Measurements from ENCODE around the gene CCBE1. TPM values are rescaled to one million over a fixed set of nuclear protein-coding genes. Genes with fewer than 3 reads are reported as not detected.

Gene CCBE1
- polyA plus RNA-seq, 1 donor from 2014 or later, result 0.19 TPM

DNA sequence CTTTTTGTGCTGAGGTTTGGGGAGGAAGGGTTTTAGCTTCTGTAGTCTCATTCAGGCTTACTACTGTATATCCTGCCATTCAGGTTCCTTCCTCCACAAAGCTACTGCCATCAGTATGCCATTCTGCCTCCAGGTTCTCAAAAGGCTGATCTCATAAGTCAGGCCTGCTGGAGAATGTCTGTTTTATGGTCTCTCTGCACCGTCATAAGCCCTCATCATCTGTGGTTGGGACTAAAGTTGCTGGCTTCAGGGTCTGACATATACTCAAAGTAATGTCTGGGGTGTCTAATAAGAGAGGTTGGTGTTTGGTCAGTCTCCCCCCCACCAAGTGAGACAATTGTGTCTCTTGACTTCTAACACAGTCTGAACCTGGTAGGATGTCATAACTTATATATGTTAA lies 36.2 kb upstream of the CCBE1 start:
- H2AFZ ChIP-seq (ENCODE audit: low read depth, low read length), result no peak overlapping the region
- H3K4me3 ChIP-seq (ENCODE audit: low read length), result no peak overlapping the region
- no peaks in the 10 kb centered on the region for H4K20me1 ChIP-seq (ENCODE audit: insufficient read depth)
- H3K9me2 ChIP-seq (ENCODE audit: insufficient read depth, low read length), result no peaks in the 10 kb centered on the region
- H3F3A ChIP-seq (ENCODE audit: insufficient read depth, low read length, poor library complexity, severe bottlenecking), result no peaks in the 10 kb centered on the region
- H3K27ac ChIP-seq (ENCODE audit: low read length), result no peak overlapping the region
- H3K9ac ChIP-seq (ENCODE audit: low read length), result no peak overlapping the region
- TF ChIP-seq POLR2AphosphoS5 (IDR thresholded peaks at IDR 0.05) (no peak), SMC3 (conservative IDR thresholded peaks at IDR 0.05; ENCODE audit: poor library complexity) (no peak), RAD21 (conservative IDR thresholded peaks at IDR 0.05) (no peak), TAF1 (IDR thresholded peaks at IDR 0.05; ENCODE audit: low read depth) (no peak), CTCF (IDR thresholded peaks at IDR 0.05; ENCODE audit: poor library complexity, severe bottlenecking) (no peak), EZH2 (IDR thresholded peaks at IDR 0.05; ENCODE audit: borderline replicate concordance, insufficient read depth, low read length, poor library complexity, severe bottlenecking) (no peak), EP300 (conservative IDR thresholded peaks at IDR 0.05; ENCODE audit: poor library complexity, severe bottlenecking) (no peak), MXI1 (conservative IDR thresholded peaks at IDR 0.05; ENCODE audit: poor library complexity, severe bottlenecking) (no peak)
- TF ChIP-seq, protein P1, sequence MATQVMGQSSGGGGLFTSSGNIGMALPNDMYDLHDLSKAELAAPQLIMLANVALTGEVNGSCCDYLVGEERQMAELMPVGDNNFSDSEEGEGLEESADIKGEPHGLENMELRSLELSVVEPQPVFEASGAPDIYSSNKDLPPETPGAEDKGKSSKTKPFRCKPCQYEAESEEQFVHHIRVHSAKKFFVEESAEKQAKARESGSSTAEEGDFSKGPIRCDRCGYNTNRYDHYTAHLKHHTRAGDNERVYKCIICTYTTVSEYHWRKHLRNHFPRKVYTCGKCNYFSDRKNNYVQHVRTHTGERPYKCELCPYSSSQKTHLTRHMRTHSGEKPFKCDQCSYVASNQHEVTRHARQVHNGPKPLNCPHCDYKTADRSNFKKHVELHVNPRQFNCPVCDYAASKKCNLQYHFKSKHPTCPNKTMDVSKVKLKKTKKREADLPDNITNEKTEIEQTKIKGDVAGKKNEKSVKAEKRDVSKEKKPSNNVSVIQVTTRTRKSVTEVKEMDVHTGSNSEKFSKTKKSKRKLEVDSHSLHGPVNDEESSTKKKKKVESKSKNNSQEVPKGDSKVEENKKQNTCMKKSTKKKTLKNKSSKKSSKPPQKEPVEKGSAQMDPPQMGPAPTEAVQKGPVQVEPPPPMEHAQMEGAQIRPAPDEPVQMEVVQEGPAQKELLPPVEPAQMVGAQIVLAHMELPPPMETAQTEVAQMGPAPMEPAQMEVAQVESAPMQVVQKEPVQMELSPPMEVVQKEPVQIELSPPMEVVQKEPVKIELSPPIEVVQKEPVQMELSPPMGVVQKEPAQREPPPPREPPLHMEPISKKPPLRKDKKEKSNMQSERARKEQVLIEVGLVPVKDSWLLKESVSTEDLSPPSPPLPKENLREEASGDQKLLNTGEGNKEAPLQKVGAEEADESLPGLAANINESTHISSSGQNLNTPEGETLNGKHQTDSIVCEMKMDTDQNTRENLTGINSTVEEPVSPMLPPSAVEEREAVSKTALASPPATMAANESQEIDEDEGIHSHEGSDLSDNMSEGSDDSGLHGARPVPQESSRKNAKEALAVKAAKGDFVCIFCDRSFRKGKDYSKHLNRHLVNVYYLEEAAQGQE (IDR thresholded peaks at IDR 0.05; ENCODE audit: borderline replicate concordance), result no peak
- no peaks in the 10 kb centered on the region for H3K9me3 ChIP-seq (ENCODE audit: low read length)
- H3K4me2 ChIP-seq (ENCODE audit: low read length), result no peak overlapping the region
- no peaks in the 10 kb centered on the region for H3K79me2 ChIP-seq (replicated peaks; ENCODE audit: insufficient read depth, low read length)
- H3K36me3 ChIP-seq (ENCODE audit: insufficient read depth, low read length), result no peaks in the 10 kb centered on the region
- H3K27me3 ChIP-seq (ENCODE audit: insufficient read depth, low read depth, low read length), result no peaks in the 10 kb centered on the region

- no peak overlapping the region for H3K27ac ChIP-seq (ENCODE audit: low read length)
- H3K9me2 ChIP-seq (ENCODE audit: insufficient read depth, low read length), result no peaks in the 10 kb centered on the region
- no peaks in the 10 kb centered on the region for H3K27me3 ChIP-seq (ENCODE audit: insufficient read depth, low read depth, low read length)
- no peak overlapping the region for H3K4me3 ChIP-seq (ENCODE audit: low read length)
- no peaks in the 10 kb centered on the region for H4K20me1 ChIP-seq (ENCODE audit: insufficient read depth)
- no peak for TF ChIP-seq EZH2 (IDR thresholded peaks at IDR 0.05; ENCODE audit: borderline replicate concordance, insufficient read depth, low read length, poor library complexity, severe bottlenecking)
- no peak for TF ChIP-seq TAF1 (IDR thresholded peaks at IDR 0.05; ENCODE audit: low read depth)
- TF ChIP-seq, protein P1 (IDR thresholded peaks at IDR 0.05; ENCODE audit: borderline replicate concordance), result no peak
- TF ChIP-seq CTCF (IDR thresholded peaks at IDR 0.05; ENCODE audit: poor library complexity, severe bottlenecking), result no peak
- no peak for TF ChIP-seq SMC3 (conservative IDR thresholded peaks at IDR 0.05; ENCODE audit: poor library complexity)
- no peak for TF ChIP-seq POLR2AphosphoS5 (IDR thresholded peaks at IDR 0.05)
- TF ChIP-seq MXI1 (conservative IDR thresholded peaks at IDR 0.05; ENCODE audit: poor library complexity, severe bottlenecking), result no peak
- no peak for TF ChIP-seq RAD21 (conservative IDR thresholded peaks at IDR 0.05)
- no peak for TF ChIP-seq EP300 (conservative IDR thresholded peaks at IDR 0.05; ENCODE audit: poor library complexity, severe bottlenecking)
- H3K4me2 ChIP-seq (ENCODE audit: low read length), result no peak overlapping the region
- no peaks in the 10 kb centered on the region for H3K9me3 ChIP-seq (ENCODE audit: low read length)
- H3F3A ChIP-seq (ENCODE audit: insufficient read depth, low read length, poor library complexity, severe bottlenecking), result no peaks in the 10 kb centered on the region
- no peaks in the 10 kb centered on the region for H3K36me3 ChIP-seq (ENCODE audit: insufficient read depth, low read length)
- no peaks in the 10 kb centered on the region for H3K79me2 ChIP-seq (replicated peaks; ENCODE audit: insufficient read depth, low read length)
- no peak overlapping the region for H2AFZ ChIP-seq (ENCODE audit: low read depth, low read length)
- H3K9ac ChIP-seq (ENCODE audit: low read length), result no peak overlapping the region
Measured at GRCh38 chr18:59730896-59731295, 33.7 kb upstream of the CCBE1 start.
